Right atrium auricular region (tissue), 2 donors: ENCODE results near the gene FOXL1. TPM values are rescaled to one million over a fixed set of nuclear protein-coding genes. Genes with fewer than 3 reads are reported as not detected.

Source experiments
- DNase-seq: peaks from one replicate; pipeline ENCODE4 v3.0.0-alpha.2; 2019; ENCODE audit warnings: low spot score
- H3K27ac ChIP-seq, 2 donors: fragments of 200-600 bp; sonication (generic); 1 replicate in 1 of 2; 2 replicates in 1 of 2; pipeline ENCODE4 v1.5.1; 2016 to 2019
- H3K27me3 ChIP-seq, 2 donors: fragments of 200-600 bp; sonication (generic); one replicate each; pipeline versions ENCODE4 v1.5.1 to v1.6.0; 2017 to 2019
- H3K36me3 ChIP-seq: fragments of 200-600 bp; sonication (generic); one replicate; pipeline ENCODE4 v1.5.1; 2016
- H3K4me1 ChIP-seq, 2 donors: fragments of 200-600 bp; sonication (generic); one replicate each; pipeline versions ENCODE4 v1.5.1 to v1.6.0; 2017 to 2019
- H3K4me3 ChIP-seq, 2 donors: fragments of 200-600 bp; sonication (generic); 1 replicate in 1 of 2; 2 replicates in 1 of 2; pipeline ENCODE4 v1.5.1; 2017 to 2019; ENCODE audit warnings: mild to moderate bottlenecking in 1 of 2, moderate library complexity in 1 of 2
- H3K9me3 ChIP-seq, 2 donors: fragments of 200-600 bp; sonication (generic); one replicate each; pipeline ENCODE4 v1.5.1; 2019
- CTCF ChIP-seq, 2 donors: fragments of 200-600 bp; sonication (generic); IDR thresholded peaks; one replicate each; pipeline ENCODE4 v1.5.1; 2019; ENCODE audit warnings: antibody characterized with exemption in 2 of 2
- total RNA-seq, 2 donors: library from RNA; depleted of rRNA; stranded (reverse); fragments of >200 nt; gene quantifications; one replicate each; pipeline ENCODE4 v1.1.0, GENCODE V29; 2016

Gene FOXL1
- total RNA-seq, 2 donors from 2014 or later: 0.85 to 1.3 TPM

- H3K9me3 ChIP-seq: no peaks in the 10 kb centered on the region
- peak overlapping the region; percentile 86 to 90 for H3K27ac ChIP-seq
- TF ChIP-seq CTCF (IDR thresholded peaks at IDR 0.05): no peak
- peaks cover 0 to 16% of the 10 kb centered on the region in 2 donors for H3K27me3 ChIP-seq
- DNase-seq: no peak
- peak overlapping the region; percentile 53 to 59 for H3K4me3 ChIP-seq
- H3K4me1 ChIP-seq: peaks cover 0 to 6% of the 10 kb centered on the region in 2 donors
- H3K36me3 ChIP-seq: no peaks in the 10 kb centered on the region
Observed at GRCh38 chr16:86567701-86568581, 10.4 kb upstream of the FOXL1 start.

GRCh38 chr16:86568677-86569623 is 9.4 kb upstream of the FOXL1 start:
- H3K27me3 ChIP-seq: peaks cover 0 to 16% of the 10 kb centered on the region in 2 donors
- peak overlapping the region; percentile 86 to 90 for H3K27ac ChIP-seq

GRCh38 chr16:86569701-86570447 is 8.5 kb upstream of the FOXL1 start:
- Histone ChIP-seq H3K9me3 (no peaks in the 10 kb centered on the region), H3K36me3 (no peaks in the 10 kb centered on the region), H3K4me1 (peaks cover 0 to 3% of the 10 kb centered on the region in 2 donors), H3K4me3 (peak overlapping the region; percentile 53 to 59), H3K27me3 (peaks cover 0 to 9% of the 10 kb centered on the region in 2 donors), H3K27ac (peak overlapping the region; percentile 56 to 90)
- no peak for TF ChIP-seq CTCF (IDR thresholded peaks at IDR 0.05)
- no peak for DNase-seq

More at GRCh38 chr16:86568677-86569623, 9.4 kb upstream of the FOXL1 start:
- Histone ChIP-seq H3K4me1 (peaks cover 0 to 4% of the 10 kb centered on the region in 2 donors), H3K36me3 (no peaks in the 10 kb centered on the region), H3K9me3 (no peaks in the 10 kb centered on the region), H3K4me3 (peak overlapping the region; percentile 53 to 59)
- DNase-seq: no peak
- TF ChIP-seq CTCF (IDR thresholded peaks at IDR 0.05): no peak

GRCh38 chr16:86570558-86571529 is 7.5 kb upstream of the FOXL1 start:
- Histone ChIP-seq H3K27me3 (peaks cover 0 to under 1% of the 10 kb centered on the region in 2 donors), H3K4me3 (peak overlapping the region; percentile 53 to 59), H3K4me1 (peaks cover 0 to 13% of the 10 kb centered on the region in 2 donors), H3K9me3 (no peaks in the 10 kb centered on the region), H3K27ac (peak overlapping the region; percentile 61 to 90), H3K36me3 (no peaks in the 10 kb centered on the region)
- no peak for TF ChIP-seq CTCF (IDR thresholded peaks at IDR 0.05)
- no peak for DNase-seq
